H9 (cell line): ENCODE data around the gene LRRC45. TPM values are rescaled to one million over a fixed set of nuclear protein-coding genes. Genes with fewer than 3 reads are reported as not detected.

Experiments
- DNase-seq: peaks from one replicate; pipeline ENCODE4 v3.0.0-alpha.2; 2017
- H2AFZ ChIP-seq: one replicate; pipeline ENCODE4 v1.6.1; 2013; ENCODE audit warnings: mild to moderate bottlenecking, low read length, control low read depth, moderate library complexity
- H2AK5ac ChIP-seq: 2 replicates; pipeline ENCODE4 v1.6.1; 2013; ENCODE audit warnings: low read length, control low read depth, mixed read lengths; ENCODE audit not compliant: insufficient read length
- H2BK120ac ChIP-seq: one replicate; pipeline ENCODE4 v1.6.1; 2013; ENCODE audit warnings: low read depth, mild to moderate bottlenecking, low read length, control low read depth, inconsistent platforms; ENCODE audit not compliant: poor library complexity, severe bottlenecking
- H2BK12ac ChIP-seq: 2 replicates; pipeline ENCODE4 v1.6.1; 2013; ENCODE audit warnings: low read length, control low read depth, mixed read lengths, low read depth; ENCODE audit not compliant: insufficient read length
- H2BK15ac ChIP-seq: 2 replicates; pipeline ENCODE4 v1.6.1; 2013; ENCODE audit warnings: low read depth, low read length, control low read depth
- H2BK20ac ChIP-seq: one replicate; pipeline ENCODE4 v1.6.1; 2013; ENCODE audit warnings: low read depth, mild to moderate bottlenecking, low read length, control low read depth, inconsistent platforms; ENCODE audit not compliant: poor library complexity, severe bottlenecking
- H2BK5ac ChIP-seq: 2 replicates; pipeline ENCODE4 v1.6.1; 2013; ENCODE audit warnings: low read length, control low read depth, mixed read lengths; ENCODE audit not compliant: insufficient read length
- H3K14ac ChIP-seq: 2 replicates; pipeline ENCODE4 v1.6.1; 2013; ENCODE audit warnings: low read length, control low read depth; ENCODE audit not compliant: insufficient read depth
- H3K18ac ChIP-seq: 2 replicates; pipeline ENCODE4 v1.6.1; 2013; ENCODE audit warnings: low read depth, mild to moderate bottlenecking, mixed read lengths, low read length, control low read depth; ENCODE audit not compliant: insufficient read length
- H3K23ac ChIP-seq: 2 replicates; pipeline ENCODE4 v1.6.1; 2013; ENCODE audit warnings: low read length, control low read depth, mixed read lengths, low read depth; ENCODE audit not compliant: insufficient read length
- H3K23me2 ChIP-seq: 2 replicates; pipeline ENCODE4 v1.6.1; 2013; ENCODE audit warnings: low read depth, mild to moderate bottlenecking, mixed read lengths, low read length, control low read depth; ENCODE audit not compliant: insufficient read length, poor library complexity, severe bottlenecking
- H3K27ac ChIP-seq: 2 replicates; pipeline ENCODE4 v1.5.1; 2013; ENCODE audit warnings: low read length, control low read depth, mixed read lengths, low read depth; ENCODE audit not compliant: insufficient read length
- H3K27me3 ChIP-seq: 2 replicates; pipeline ENCODE4 v1.6.1; 2013; ENCODE audit warnings: low read length, control low read depth, inconsistent platforms; ENCODE audit not compliant: insufficient read depth
- H3K4ac ChIP-seq: 2 replicates; pipeline ENCODE4 v1.6.1; 2013; ENCODE audit warnings: low read depth, mild to moderate bottlenecking, control low read depth, inconsistent platforms, low read length, moderate library complexity
- H3K4me1 ChIP-seq: 2 replicates; pipeline ENCODE4 v1.6.1; 2013; ENCODE audit warnings: low read length, control low read depth, inconsistent platforms; ENCODE audit not compliant: insufficient read depth
- H3K4me2 ChIP-seq: 2 replicates; pipeline ENCODE4 v1.6.1; 2013; ENCODE audit warnings: low read length, control low read depth, mixed read lengths; ENCODE audit not compliant: insufficient read length, insufficient read depth
- H3K56ac ChIP-seq: 2 replicates; pipeline ENCODE4 v1.6.1; 2013; ENCODE audit warnings: low read depth, mild to moderate bottlenecking, mixed read lengths, low read length, control low read depth; ENCODE audit not compliant: insufficient read length
- H3K79me1 ChIP-seq: 2 replicates; pipeline ENCODE4 v1.6.1; 2013; ENCODE audit warnings: low read depth, mild to moderate bottlenecking, moderate library complexity, low read length, control low read depth, inconsistent platforms; ENCODE audit not compliant: insufficient read depth, poor library complexity, severe bottlenecking
- H3K79me2 ChIP-seq: 2 replicates; pipeline ENCODE4 v1.6.1; 2013; ENCODE audit warnings: low read length, control low read depth, inconsistent platforms; ENCODE audit not compliant: insufficient read depth
- H3K9ac ChIP-seq: 2 replicates; pipeline ENCODE4 v1.6.1; 2013; ENCODE audit warnings: low read length, control low read depth, mixed read lengths; ENCODE audit not compliant: insufficient read length; ENCODE audit errors: extremely low read depth
- H3K9me3 ChIP-seq: one replicate; pipeline ENCODE4 v1.6.1; 2013; ENCODE audit warnings: low read depth, low read length, inconsistent platforms; ENCODE audit not compliant: control insufficient read depth
- H3T11ph ChIP-seq: one replicate; pipeline ENCODE4 v1.6.1; 2013; ENCODE audit warnings: mild to moderate bottlenecking, low read length, control low read depth, inconsistent platforms
- H4K20me1 ChIP-seq: one replicate; pipeline ENCODE4 v1.6.1; 2013; ENCODE audit not compliant: control insufficient read depth, insufficient read length, insufficient read depth
- H4K5ac ChIP-seq: 2 replicates; pipeline ENCODE4 v1.6.1; 2013; ENCODE audit warnings: low read depth, mild to moderate bottlenecking, mixed read lengths, low read length, control low read depth; ENCODE audit not compliant: insufficient read length
- H4K8ac ChIP-seq: replicated peaks from 2 replicates; pipeline ENCODE4 v1.6.1; 2013; ENCODE audit warnings: low read length, control low read depth, mixed read lengths, low read depth; ENCODE audit not compliant: insufficient read length
- H4K91ac ChIP-seq: 2 replicates; pipeline ENCODE4 v1.6.1; 2013; ENCODE audit warnings: low read depth, mild to moderate bottlenecking, moderate library complexity, mixed read lengths, low read length, control low read depth; ENCODE audit not compliant: insufficient read length
- H3K27ac Mint-ChIP-seq, 3 experiments: 2 replicates in 2 of 3; 3 replicates in 1 of 3; pipeline ENCODE4 v1.8.0; 2020 to 2021; ENCODE audit warnings: mixed read lengths in 3 of 3, mild to moderate bottlenecking in 1 of 3, moderate library complexity in 1 of 3
- H3K27me3 Mint-ChIP-seq: 2 replicates; pipeline ENCODE4 v1.8.0; 2021; ENCODE audit warnings: low read depth, mild to moderate bottlenecking, moderate library complexity, mixed read lengths
- H3K36me3 Mint-ChIP-seq, 3 experiments: 2 replicates in 2 of 3; 3 replicates in 1 of 3; pipeline ENCODE4 v1.8.0; 2020 to 2021; ENCODE audit warnings: low read depth in 3 of 3, mixed read lengths in 3 of 3; ENCODE audit not compliant: insufficient read depth in 1 of 3
- H3K4me1 Mint-ChIP-seq, 2 experiments: 2 replicates each; pipeline ENCODE4 v1.8.0; 2020; ENCODE audit warnings: mixed read lengths in 2 of 2
- H3K4me3 Mint-ChIP-seq, 2 experiments: 2 replicates in 1 of 2; 3 replicates in 1 of 2; pipeline ENCODE4 v1.8.0; 2020 to 2021; ENCODE audit warnings: mild to moderate bottlenecking in 2 of 2, mixed read lengths in 2 of 2, moderate library complexity in 1 of 2
- H3K9me3 Mint-ChIP-seq, 2 experiments: 2 replicates in 1 of 2; 3 replicates in 1 of 2; pipeline ENCODE4 v1.8.0; 2020; ENCODE audit warnings: mild to moderate bottlenecking in 2 of 2, mixed read lengths in 2 of 2, moderate library complexity in 1 of 2
- WGBS: extraction: QIAGEN DNeasy Blood & Tissue Kit; methylation state at CpG from one replicate; pipeline ENCODE4 v1.1.7; 2013; ENCODE audit warnings: missing lambda C conversion rate, low lambda C conversion rate, mixed read lengths; ENCODE audit not compliant: insufficient read length; ENCODE audit errors: extremely low coverage; 5-methylcytosine and 5-hydroxymethylcytosine counted together
- total RNA-seq: library from RNA; stranded (reverse); gene quantifications from 2 replicates; pipeline ENCODE4 v1.2.1, GENCODE V29; 2021
- TF ChIP-seq, protein P1 (sequence below): fragments of 200-600 bp; sonication (generic); conservative IDR thresholded peaks from 3 replicates; pipeline ENCODE4 v1.8.0; 2021; ENCODE audit warnings: antibody characterized with exemption, mild to moderate bottlenecking

Gene LRRC45
- total RNA-seq, 1 experiment from 2014 or later: 28.7 TPM

DNA sequence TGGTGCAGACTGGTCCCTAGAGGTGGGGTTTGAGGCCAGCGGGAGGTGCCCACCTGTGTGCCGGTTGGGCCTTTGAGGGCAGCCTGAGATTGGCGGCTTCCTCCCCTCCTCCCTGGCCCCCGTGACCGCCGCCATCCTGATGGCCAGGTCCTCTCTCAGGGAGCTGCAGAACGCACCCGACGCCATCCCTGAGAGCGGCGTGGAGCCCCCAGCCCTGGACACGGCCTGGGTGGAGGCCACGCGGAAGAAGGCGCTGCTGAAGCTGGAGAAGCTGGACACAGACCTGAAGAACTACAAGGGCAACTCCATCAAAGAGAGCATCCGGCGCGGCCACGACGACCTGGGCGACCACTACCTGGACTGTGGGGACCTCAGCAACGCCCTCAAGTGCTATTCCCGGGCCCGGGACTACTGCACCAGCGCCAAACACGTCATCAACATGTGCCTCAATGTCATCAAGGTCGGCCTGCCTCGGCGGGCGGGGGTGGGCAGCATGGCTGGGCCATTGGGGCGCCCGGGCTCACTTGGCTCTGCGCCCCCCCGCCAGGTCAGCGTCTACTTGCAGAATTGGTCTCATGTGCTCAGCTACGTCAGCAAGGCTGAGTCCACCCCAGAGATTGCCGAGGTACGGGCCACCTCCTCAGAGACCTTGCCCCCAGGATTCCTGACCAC, 31.4 kb downstream of the LRRC45 start:
- no peak overlapping the region for H2BK15ac ChIP-seq
- H3K79me1 ChIP-seq: peaks cover 2% of the 10 kb centered on the region
- Mint-ChIP-seq H3K27me3 (no peaks in the 10 kb centered on the region; the same call in 1 of the 2 replicates), H3K27ac (no peak overlapping the region), H3K9me3 (no peaks in the 10 kb centered on the region), H3K4me1 (peaks cover 0 to 13% of the 10 kb centered on the region in 2 experiments; a peak in 2 of 4 replicates), H3K4me3 (no peak overlapping the region; a peak in 2 of 5 replicates), H3K36me3 (peaks cover 4 to 44% (median 37%) of the 10 kb centered on the region in 3 experiments; a peak in 5 of 7 replicates)
- H2BK120ac ChIP-seq: no peak overlapping the region
- H3K4ac ChIP-seq: no peak overlapping the region
- no peak overlapping the region for H3K14ac ChIP-seq
- no peak overlapping the region for H3K27ac ChIP-seq
- no peak overlapping the region for H4K91ac ChIP-seq
- H3K4me2 ChIP-seq: no peak overlapping the region
- TF ChIP-seq, protein P1, sequence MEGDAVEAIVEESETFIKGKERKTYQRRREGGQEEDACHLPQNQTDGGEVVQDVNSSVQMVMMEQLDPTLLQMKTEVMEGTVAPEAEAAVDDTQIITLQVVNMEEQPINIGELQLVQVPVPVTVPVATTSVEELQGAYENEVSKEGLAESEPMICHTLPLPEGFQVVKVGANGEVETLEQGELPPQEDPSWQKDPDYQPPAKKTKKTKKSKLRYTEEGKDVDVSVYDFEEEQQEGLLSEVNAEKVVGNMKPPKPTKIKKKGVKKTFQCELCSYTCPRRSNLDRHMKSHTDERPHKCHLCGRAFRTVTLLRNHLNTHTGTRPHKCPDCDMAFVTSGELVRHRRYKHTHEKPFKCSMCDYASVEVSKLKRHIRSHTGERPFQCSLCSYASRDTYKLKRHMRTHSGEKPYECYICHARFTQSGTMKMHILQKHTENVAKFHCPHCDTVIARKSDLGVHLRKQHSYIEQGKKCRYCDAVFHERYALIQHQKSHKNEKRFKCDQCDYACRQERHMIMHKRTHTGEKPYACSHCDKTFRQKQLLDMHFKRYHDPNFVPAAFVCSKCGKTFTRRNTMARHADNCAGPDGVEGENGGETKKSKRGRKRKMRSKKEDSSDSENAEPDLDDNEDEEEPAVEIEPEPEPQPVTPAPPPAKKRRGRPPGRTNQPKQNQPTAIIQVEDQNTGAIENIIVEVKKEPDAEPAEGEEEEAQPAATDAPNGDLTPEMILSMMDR: no peak
- no peak overlapping the region for H3K18ac ChIP-seq
- H3T11ph ChIP-seq: no peak overlapping the region
- no peak overlapping the region for H3K9ac ChIP-seq
- H3K23ac ChIP-seq: no peak overlapping the region
- no peak overlapping the region for H2AFZ ChIP-seq
- no peaks in the 10 kb centered on the region for H3K27me3 ChIP-seq
- H2BK5ac ChIP-seq: no peak overlapping the region
- no peak overlapping the region for H4K5ac ChIP-seq
- H2AK5ac ChIP-seq: no peak overlapping the region
- no peaks in the 10 kb centered on the region for H3K9me3 ChIP-seq
- H3K56ac ChIP-seq: no peak overlapping the region
- no CpG with 5 or more reads among the region's 38 CpGs for WGBS
- DNase-seq: no peak
- H2BK12ac ChIP-seq: no peak overlapping the region
- H2BK20ac ChIP-seq: no peak overlapping the region
- no peak overlapping the region for H4K8ac ChIP-seq
- no peaks in the 10 kb centered on the region for H3K79me2 ChIP-seq
- H3K23me2 ChIP-seq: no peaks in the 10 kb centered on the region
- peaks cover 3% of the 10 kb centered on the region for H4K20me1 ChIP-seq
- H3K4me1 ChIP-seq: no peaks in the 10 kb centered on the region
